Measurements from ENCODE around the gene INA.

The INA gene

GRCh38 chr10:103277713-103278536 is 987 bp downstream of the INA start:
- Histone ChIP-seq H3K27ac (ENCODE audit: low read depth, low read length) (no peak overlapping the region), H3K4me3 (ENCODE audit: low read depth in 1 of 2, low read length in 2 of 2) (no peak overlapping the region), H3K9me3 (ENCODE audit: low read length) (peaks cover 9% of the 10 kb centered on the region), H3K9ac (ENCODE audit: low read length) (no peak overlapping the region), H3K4me1 (ENCODE audit: insufficient read depth, low read length) (no peaks in the 10 kb centered on the region), H3K36me3 (ENCODE audit: insufficient read depth, low read length) (no peaks in the 10 kb centered on the region), H3K27me3 (ENCODE audit: control insufficient read depth in 1 of 2, insufficient read depth in 2 of 2, low read length in 2 of 2) (peaks cover 38 to 46% of the 10 kb centered on the region in 2 donors)

GRCh38 chr10:103278537-103278823 is 1.5 kb downstream of the INA start:
- H3K4me3 ChIP-seq (ENCODE audit: low read depth in 1 of 2, low read length in 2 of 2), result no peak overlapping the region
- H3K4me1 ChIP-seq (ENCODE audit: insufficient read depth, low read length), result no peaks in the 10 kb centered on the region
- no peak overlapping the region for H3K27ac ChIP-seq (ENCODE audit: low read depth, low read length)
- H3K27me3 ChIP-seq (ENCODE audit: control insufficient read depth in 1 of 2, insufficient read depth in 2 of 2, low read length in 2 of 2), result peaks cover 38 to 46% of the 10 kb centered on the region in 2 donors
- no peak overlapping the region for H3K9ac ChIP-seq (ENCODE audit: low read length)
- peaks cover 9% of the 10 kb centered on the region for H3K9me3 ChIP-seq (ENCODE audit: low read length)
- H3K36me3 ChIP-seq (ENCODE audit: insufficient read depth, low read length), result no peaks in the 10 kb centered on the region

- peaks cover 38 to 46% of the 10 kb centered on the region in 2 donors for H3K27me3 ChIP-seq (ENCODE audit: control insufficient read depth in 1 of 2, insufficient read depth in 2 of 2, low read length in 2 of 2)
- no peaks in the 10 kb centered on the region for H3K36me3 ChIP-seq (ENCODE audit: insufficient read depth, low read length)
- H3K9ac ChIP-seq (ENCODE audit: low read length), result no peak overlapping the region
- no peaks in the 10 kb centered on the region for H3K4me1 ChIP-seq (ENCODE audit: insufficient read depth, low read length)
- peaks cover 9% of the 10 kb centered on the region for H3K9me3 ChIP-seq (ENCODE audit: low read length)
- no peak overlapping the region for H3K4me3 ChIP-seq (ENCODE audit: low read depth in 1 of 2, low read length in 2 of 2)
- no peak overlapping the region for H3K27ac ChIP-seq (ENCODE audit: low read depth, low read length)
These were observed 1.9 kb downstream of the INA start for GRCh38 chr10:103278862-103279298.

- Histone ChIP-seq H3K9ac (ENCODE audit: low read length) (no peak overlapping the region), H3K27ac (ENCODE audit: low read depth, low read length) (no peak overlapping the region), H3K4me1 (ENCODE audit: insufficient read depth, low read length) (no peaks in the 10 kb centered on the region), H3K9me3 (ENCODE audit: low read length) (peaks cover 9% of the 10 kb centered on the region), H3K4me3 (ENCODE audit: low read depth in 1 of 2, low read length in 2 of 2) (no peak overlapping the region), H3K27me3 (ENCODE audit: control insufficient read depth in 1 of 2, insufficient read depth in 2 of 2, low read length in 2 of 2) (peaks cover 38 to 46% of the 10 kb centered on the region in 2 donors), H3K36me3 (ENCODE audit: insufficient read depth, low read length) (no peaks in the 10 kb centered on the region)
These were observed 3.1 kb downstream of the INA start for GRCh38 chr10:103280031-103280430.

GRCh38 chr10:103280506-103280905 is 3.6 kb downstream of the INA start:
- peaks cover 9% of the 10 kb centered on the region for H3K9me3 ChIP-seq (ENCODE audit: low read length)
- H3K27me3 ChIP-seq (ENCODE audit: control insufficient read depth in 1 of 2, insufficient read depth in 2 of 2, low read length in 2 of 2), result peaks cover 38 to 42% of the 10 kb centered on the region in 2 donors
- no peak overlapping the region for H3K4me3 ChIP-seq (ENCODE audit: low read depth in 1 of 2, low read length in 2 of 2)
- no peaks in the 10 kb centered on the region for H3K4me1 ChIP-seq (ENCODE audit: insufficient read depth, low read length)
- H3K36me3 ChIP-seq (ENCODE audit: insufficient read depth, low read length), result no peaks in the 10 kb centered on the region
- no peak overlapping the region for H3K9ac ChIP-seq (ENCODE audit: low read length)
- no peak overlapping the region for H3K27ac ChIP-seq (ENCODE audit: low read depth, low read length)

- Histone ChIP-seq H3K9ac (ENCODE audit: low read length) (no peak overlapping the region), H3K36me3 (ENCODE audit: insufficient read depth, low read length) (no peaks in the 10 kb centered on the region), H3K9me3 (ENCODE audit: low read length) (peaks cover 9% of the 10 kb centered on the region), H3K27me3 (ENCODE audit: control insufficient read depth in 1 of 2, insufficient read depth in 2 of 2, low read length in 2 of 2) (peaks cover 30 to 32% of the 10 kb centered on the region in 2 donors), H3K27ac (ENCODE audit: low read depth, low read length) (no peak overlapping the region), H3K4me1 (ENCODE audit: insufficient read depth, low read length) (no peaks in the 10 kb centered on the region), H3K4me3 (ENCODE audit: low read depth in 1 of 2, low read length in 2 of 2) (no peak overlapping the region)
These were observed 4.8 kb downstream of the INA start for GRCh38 chr10:103281753-103282152.

GRCh38 chr10:103282961-103283360 is 6.0 kb downstream of the INA start:
- Histone ChIP-seq H3K9me3 (ENCODE audit: low read length) (peaks cover 9% of the 10 kb centered on the region), H3K27me3 (ENCODE audit: control insufficient read depth in 1 of 2, insufficient read depth in 2 of 2, low read length in 2 of 2) (peaks cover 18 to 26% of the 10 kb centered on the region in 2 donors), H3K9ac (ENCODE audit: low read length) (no peak overlapping the region), H3K27ac (ENCODE audit: low read depth, low read length) (no peak overlapping the region), H3K4me1 (ENCODE audit: insufficient read depth, low read length) (no peaks in the 10 kb centered on the region), H3K4me3 (ENCODE audit: low read depth in 1 of 2, low read length in 2 of 2) (no peak overlapping the region), H3K36me3 (ENCODE audit: insufficient read depth, low read length) (no peaks in the 10 kb centered on the region)

GRCh38 chr10:103284170-103284569 is 7.2 kb downstream of the INA start:
- Histone ChIP-seq H3K9me3 (ENCODE audit: low read length) (peaks cover 3% of the 10 kb centered on the region), H3K4me1 (ENCODE audit: insufficient read depth, low read length) (no peaks in the 10 kb centered on the region), H3K36me3 (ENCODE audit: insufficient read depth, low read length) (no peaks in the 10 kb centered on the region), H3K9ac (ENCODE audit: low read length) (no peak overlapping the region), H3K4me3 (ENCODE audit: low read depth in 1 of 2, low read length in 2 of 2) (no peak overlapping the region), H3K27ac (ENCODE audit: low read depth, low read length) (no peak overlapping the region), H3K27me3 (ENCODE audit: control insufficient read depth in 1 of 2, insufficient read depth in 2 of 2, low read length in 2 of 2) (peaks cover 11 to 15% of the 10 kb centered on the region in 2 donors)

GRCh38 chr10:103287992-103288391 is 11.1 kb downstream of the INA start:
- H3K36me3 ChIP-seq (ENCODE audit: insufficient read depth, low read length), result no peaks in the 10 kb centered on the region
- H3K4me3 ChIP-seq (ENCODE audit: low read depth in 1 of 2, low read length in 2 of 2), result no peak overlapping the region
- no peak overlapping the region for H3K9ac ChIP-seq (ENCODE audit: low read length)
- H3K27ac ChIP-seq (ENCODE audit: low read depth, low read length), result no peak overlapping the region
- H3K27me3 ChIP-seq (ENCODE audit: control insufficient read depth in 1 of 2, insufficient read depth in 2 of 2, low read length in 2 of 2), result no peaks in the 10 kb centered on the region
- no peaks in the 10 kb centered on the region for H3K4me1 ChIP-seq (ENCODE audit: insufficient read depth, low read length)
- H3K9me3 ChIP-seq (ENCODE audit: low read length), result no peaks in the 10 kb centered on the region

- H3K4me1 ChIP-seq (ENCODE audit: insufficient read depth, low read length), result no peaks in the 10 kb centered on the region
- H3K9me3 ChIP-seq (ENCODE audit: low read length), result no peaks in the 10 kb centered on the region
- H3K9ac ChIP-seq (ENCODE audit: low read length), result no peak overlapping the region
- H3K27me3 ChIP-seq (ENCODE audit: control insufficient read depth in 1 of 2, insufficient read depth in 2 of 2, low read length in 2 of 2), result no peaks in the 10 kb centered on the region
- no peak overlapping the region for H3K4me3 ChIP-seq (ENCODE audit: low read depth in 1 of 2, low read length in 2 of 2)
- H3K27ac ChIP-seq (ENCODE audit: low read depth, low read length), result no peak overlapping the region
- no peaks in the 10 kb centered on the region for H3K36me3 ChIP-seq (ENCODE audit: insufficient read depth, low read length)
These were observed 14.7 kb downstream of the INA start for GRCh38 chr10:103291588-103291987.

GRCh38 chr10:103295374-103296015 is 18.6 kb downstream of the INA start:
- no peaks in the 10 kb centered on the region for H3K36me3 ChIP-seq (ENCODE audit: insufficient read depth, low read length)
- H3K9me3 ChIP-seq (ENCODE audit: low read length), result no peaks in the 10 kb centered on the region
- H3K9ac ChIP-seq (ENCODE audit: low read length), result no peak overlapping the region
- no peaks in the 10 kb centered on the region for H3K27me3 ChIP-seq (ENCODE audit: control insufficient read depth in 1 of 2, insufficient read depth in 2 of 2, low read length in 2 of 2)
- H3K27ac ChIP-seq (ENCODE audit: low read depth, low read length), result no peak overlapping the region
- H3K4me1 ChIP-seq (ENCODE audit: insufficient read depth, low read length), result no peaks in the 10 kb centered on the region
- H3K4me3 ChIP-seq (ENCODE audit: low read depth in 1 of 2, low read length in 2 of 2), result no peak overlapping the region

- no peaks in the 10 kb centered on the region for H3K4me1 ChIP-seq (ENCODE audit: insufficient read depth, low read length)
- H3K9me3 ChIP-seq (ENCODE audit: low read length), result no peaks in the 10 kb centered on the region
- no peaks in the 10 kb centered on the region for H3K27me3 ChIP-seq (ENCODE audit: control insufficient read depth in 1 of 2, insufficient read depth in 2 of 2, low read length in 2 of 2)
- H3K9ac ChIP-seq (ENCODE audit: low read length), result no peak overlapping the region
- H3K4me3 ChIP-seq (ENCODE audit: low read depth in 1 of 2, low read length in 2 of 2), result no peak overlapping the region
- H3K27ac ChIP-seq (ENCODE audit: low read depth, low read length), result no peak overlapping the region
- peaks cover 16% of the 10 kb centered on the region for H3K36me3 ChIP-seq (ENCODE audit: insufficient read depth, low read length)
These were observed 30.7 kb downstream of the INA start for GRCh38 chr10:103307594-103307993.

All from muscle layer of colon (tissue), 2 donors.